ENCODE measurements around the gene GASK1A. TPM values are rescaled to one million over a fixed set of nuclear protein-coding genes. Genes with fewer than 3 reads are reported as not detected.
A peak's percentile ranks its signal among the peaks of the same experiment; 100 is the strongest.

GASK1A gene
- total RNA-seq, 2 donors from 2014 or later, result not detected

DNA sequence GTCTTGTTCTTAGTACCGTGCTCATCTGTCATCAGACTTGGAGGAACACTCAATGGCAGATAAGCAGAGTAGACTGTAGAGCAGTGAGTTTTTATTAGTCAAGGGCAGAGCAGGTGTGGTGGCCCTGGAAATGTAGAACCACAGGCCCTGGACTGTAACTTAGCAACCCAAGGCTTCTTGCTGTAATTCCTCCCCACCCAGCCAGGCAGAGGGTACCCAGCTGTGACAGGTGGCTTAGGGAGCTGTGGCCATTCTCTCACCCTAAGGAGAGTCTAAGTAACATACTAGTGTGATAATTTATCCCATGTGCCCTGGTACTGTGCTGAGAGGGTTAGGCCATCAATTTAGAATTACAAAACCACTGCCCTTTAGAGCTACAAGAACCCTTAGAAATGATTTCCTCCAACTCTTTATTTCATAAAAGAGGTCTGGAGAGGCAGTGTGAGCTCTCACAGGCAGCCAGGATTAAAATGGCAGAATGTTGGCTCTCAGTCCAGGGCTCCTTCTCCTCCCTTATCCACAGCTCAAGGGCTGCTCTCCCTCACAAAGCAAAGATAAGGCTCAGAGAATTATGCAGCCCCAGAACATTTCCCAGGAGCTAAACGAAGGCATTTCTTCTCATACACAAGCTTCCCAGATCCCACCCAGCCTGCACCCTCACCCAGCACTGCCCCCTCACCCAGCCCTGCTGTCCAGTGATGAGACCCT lies 123.8 kb downstream of the GASK1A start:
- H3K4me3 Mint-ChIP-seq, result no peak overlapping the region
- no peak overlapping the region for H3K27ac Mint-ChIP-seq
- H3K4me1 Mint-ChIP-seq, result peaks cover 20% of the 10 kb centered on the region
- ATAC-seq (no peak), DNase-seq (no peak)
- no peaks in the 10 kb centered on the region for H3K27me3 Mint-ChIP-seq
- H3K9me3 ChIP-seq (ENCODE audit: control insufficient read depth, low read length, poor library complexity, severe bottlenecking), result no peaks in the 10 kb centered on the region
- no peaks in the 10 kb centered on the region for H3K36me3 Mint-ChIP-seq (ENCODE audit: low read depth)

DNA sequence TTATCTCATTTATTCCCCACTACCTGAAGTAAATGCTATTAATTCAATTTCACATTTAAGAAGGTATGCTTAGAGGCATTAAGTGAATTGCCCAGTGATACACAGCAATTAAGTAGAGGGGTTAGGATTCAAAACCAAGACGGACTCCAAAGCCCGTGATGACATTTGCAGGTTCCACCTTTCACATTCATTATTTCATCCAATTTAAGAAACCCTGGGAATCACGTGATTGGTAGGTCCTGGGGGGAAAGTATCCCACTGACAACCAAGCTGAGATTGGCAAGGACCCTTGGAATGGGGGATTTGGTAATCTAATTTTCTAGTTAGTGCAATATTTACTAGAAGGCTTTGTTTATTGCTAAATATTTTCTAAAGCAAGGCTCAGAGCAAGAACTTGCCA lies 124.9 kb downstream of the GASK1A start:
- Mint-ChIP-seq H3K36me3 (ENCODE audit: low read depth) (no peaks in the 10 kb centered on the region), H3K27me3 (no peaks in the 10 kb centered on the region), H3K4me3 (no peak overlapping the region), H3K27ac (no peak overlapping the region), H3K4me1 (peaks cover 17% of the 10 kb centered on the region)
- ATAC-seq (no peak), DNase-seq (no peak)
- no peaks in the 10 kb centered on the region for H3K9me3 ChIP-seq (ENCODE audit: control insufficient read depth, low read length, poor library complexity, severe bottlenecking)

DNA sequence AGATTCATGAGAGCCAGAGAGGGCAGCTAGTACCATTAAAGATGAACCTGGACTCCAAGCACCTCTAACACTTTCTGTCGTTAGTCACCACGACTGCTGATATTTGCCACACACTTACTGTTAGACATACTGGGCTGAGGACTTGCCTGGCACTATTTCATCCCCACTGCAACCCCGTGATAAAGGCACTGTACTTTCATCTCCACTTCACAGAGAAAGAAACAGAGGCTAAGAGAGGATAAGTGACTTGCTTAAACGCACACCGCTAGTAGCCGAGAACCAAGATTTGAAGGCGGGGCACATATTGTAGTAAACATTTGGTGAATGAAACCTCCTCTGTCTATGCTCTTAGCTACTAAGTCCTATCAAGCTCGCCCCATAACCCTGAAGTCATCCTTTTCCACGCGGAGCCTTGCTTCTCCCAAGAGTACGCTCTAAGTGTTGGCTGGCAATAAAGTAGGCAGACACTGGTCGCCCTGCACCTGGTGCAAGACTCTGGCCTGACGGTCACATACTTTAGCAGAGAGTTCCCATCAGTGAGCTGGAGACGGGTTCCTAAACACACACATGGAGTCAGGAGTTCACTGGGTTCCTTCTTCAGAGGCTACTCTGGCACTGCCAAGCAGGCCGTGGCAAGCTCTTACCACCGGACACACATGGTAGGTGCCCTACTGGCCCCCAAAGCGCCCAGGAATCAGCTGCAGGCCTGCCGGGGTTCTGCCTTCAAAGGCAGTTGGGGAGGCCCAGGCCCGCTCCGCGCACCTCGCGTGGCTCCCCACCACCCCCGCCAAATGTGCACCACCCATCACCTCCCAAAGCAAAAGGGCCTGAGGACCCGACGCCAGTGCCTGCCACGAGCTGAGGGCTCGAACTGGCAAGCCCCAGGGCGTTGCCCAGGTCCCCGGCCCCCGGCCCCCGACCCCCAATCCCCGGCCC lies 125.8 kb downstream of the GASK1A start:
- Mint-ChIP-seq H3K36me3 (ENCODE audit: low read depth) (no peaks in the 10 kb centered on the region), H3K27me3 (no peaks in the 10 kb centered on the region), H3K4me3 (peak overlapping the region; percentile 85)

DNA sequence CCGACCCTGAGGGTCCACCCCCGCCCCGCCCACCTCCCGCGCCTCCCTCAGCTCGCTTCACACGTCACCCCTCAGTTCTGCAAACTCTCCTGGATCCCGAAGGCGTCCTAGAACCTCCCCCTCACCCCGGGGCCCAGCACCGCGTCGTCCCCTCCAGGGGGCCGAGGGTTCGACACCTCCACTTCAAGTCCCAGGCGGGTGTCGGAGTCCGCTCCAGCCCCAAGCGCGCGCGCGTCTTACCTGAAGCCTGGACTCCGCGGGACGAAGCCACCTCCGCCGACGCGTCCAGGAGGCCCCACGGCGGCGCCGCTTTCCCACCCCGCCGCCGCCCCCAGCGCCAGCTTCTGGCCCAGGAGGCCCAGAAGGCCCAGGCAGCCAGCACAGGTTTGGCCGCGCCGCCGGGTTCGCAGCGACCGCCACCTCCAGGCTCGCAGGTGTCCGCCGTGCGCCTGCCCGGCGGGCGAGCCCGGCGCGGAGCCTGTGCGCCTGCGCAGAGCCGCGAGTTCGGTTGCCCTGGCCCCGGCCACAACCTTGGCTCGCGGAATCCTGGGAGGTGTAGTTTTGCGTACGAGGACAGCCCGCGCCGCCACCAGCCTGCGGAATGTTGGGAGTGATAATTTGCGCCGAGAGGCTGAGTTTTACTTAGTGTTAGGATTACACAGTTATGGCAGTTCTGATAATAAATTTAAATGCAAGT lies 126.6 kb downstream of the GASK1A start, which contains the start of gene POMGNT2:
Gene POMGNT2 (minus strand): TSS at position 484 of the 697 bp plus-strand sequence. CDS start 24,648 bp downstream, outside the sequence.
- DNase-seq (peak; percentile 78 to 87 (median 79)), ATAC-seq (peak; percentile 99)
- no peaks in the 10 kb centered on the region for H3K36me3 Mint-ChIP-seq (ENCODE audit: low read depth)
- H3K27ac Mint-ChIP-seq, result no peak within 1 kb of the TSS
- peaks cover 14% of the 10 kb centered on the region for H3K4me1 Mint-ChIP-seq
- H3K9me3 ChIP-seq (ENCODE audit: control insufficient read depth, low read length, poor library complexity, severe bottlenecking), result no peaks in the 10 kb centered on the region
- H3K27me3 Mint-ChIP-seq, result no peaks in the 10 kb centered on the region
- peak within 1 kb of the TSS; percentile 85 for H3K4me3 Mint-ChIP-seq

More for the DNA sequence above, 125.8 kb downstream of the GASK1A start:
- H3K4me1 Mint-ChIP-seq, result peaks cover 15% of the 10 kb centered on the region
- ATAC-seq (peak; percentile 7), DNase-seq (no peak)
- H3K9me3 ChIP-seq (ENCODE audit: control insufficient read depth, low read length, poor library complexity, severe bottlenecking), result no peaks in the 10 kb centered on the region
- H3K27ac Mint-ChIP-seq, result no peak overlapping the region

DNA sequence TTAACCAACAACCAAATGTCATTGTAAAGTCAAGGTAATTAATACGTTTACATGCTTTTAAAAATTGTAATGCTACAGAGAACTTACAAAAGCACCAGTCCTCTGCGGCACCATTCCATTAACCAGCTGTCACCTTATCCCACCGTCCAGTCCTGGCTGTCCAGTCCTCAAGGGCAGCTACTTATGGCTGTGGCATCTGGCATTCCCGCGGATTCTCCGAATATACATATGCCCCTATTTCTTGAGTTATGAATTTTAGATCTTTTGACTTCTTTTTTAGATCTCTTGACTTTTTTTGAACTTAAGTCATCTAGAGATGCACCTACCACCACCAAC lies 127.2 kb downstream of the GASK1A start:
- DNase-seq, result no peak

More for the DNA sequence above, 127.2 kb downstream of the GASK1A start:
- no peak for ATAC-seq
- H3K36me3 Mint-ChIP-seq (ENCODE audit: low read depth), result no peaks in the 10 kb centered on the region
- no peaks in the 10 kb centered on the region for H3K27me3 Mint-ChIP-seq
- no peak overlapping the region for H3K27ac Mint-ChIP-seq
- peaks cover 14% of the 10 kb centered on the region for H3K4me1 Mint-ChIP-seq
- no peaks in the 10 kb centered on the region for H3K9me3 ChIP-seq (ENCODE audit: control insufficient read depth, low read length, poor library complexity, severe bottlenecking)
- H3K4me3 Mint-ChIP-seq, result peak overlapping the region; percentile 85

Other genes with a start within 250 kb of the GASK1A start
- gene CCDC13, start 206.1 kb upstream of the GASK1A start, total RNA-seq, result under 1 TPM in 1 of 2 donors, not detected in 1; 0.94 TPM
- 10 to 100 TPM; 20.7 to 29.2 TPM for gene HIGD1A, start 174.8 kb upstream of the GASK1A start, total RNA-seq
- under 1 TPM; 0.10 to 0.35 TPM for gene ACKR2, start 169.9 kb upstream of the GASK1A start, total RNA-seq
- not detected for gene CYP8B1, start 103.4 kb upstream of the GASK1A start, total RNA-seq
- 1 to 10 TPM in 1 of 2 donors, under 1 TPM in 1; 0.94 to 1.4 TPM for gene ZNF662, start 73.2 kb upstream of the GASK1A start, total RNA-seq
- gene POMGNT2, start 126.8 kb downstream of the GASK1A start, total RNA-seq, result 1 to 10 TPM; 3.2 to 5.9 TPM

Data from T-helper 17 cell (primary cell).